T47D (cell line): ENCODE data around the gene POU2F1.

Experiments
- DNase-seq, 2 experiments: peaks; one replicate each; pipeline versions ENCODE4 v3.0.0 to v3.0.0-alpha.2; 2011 to 2012; ENCODE audit warnings: low read depth in 1 of 2, low spot score in 1 of 2
- JUND ChIP-seq: IDR thresholded peaks from 2 replicates; pipeline ENCODE4 v1.6.1; 2012; ENCODE audit warnings: low read depth
- in situ Hi-C: cut with HindIII; loops from 2 replicates; pipeline ENCODE4 v1.10.0; 2016; ENCODE audit warnings: low sequenced_read_pairs, low pct_unique_long_range_greater_than_20kb

Gene POU2F1

DNA sequence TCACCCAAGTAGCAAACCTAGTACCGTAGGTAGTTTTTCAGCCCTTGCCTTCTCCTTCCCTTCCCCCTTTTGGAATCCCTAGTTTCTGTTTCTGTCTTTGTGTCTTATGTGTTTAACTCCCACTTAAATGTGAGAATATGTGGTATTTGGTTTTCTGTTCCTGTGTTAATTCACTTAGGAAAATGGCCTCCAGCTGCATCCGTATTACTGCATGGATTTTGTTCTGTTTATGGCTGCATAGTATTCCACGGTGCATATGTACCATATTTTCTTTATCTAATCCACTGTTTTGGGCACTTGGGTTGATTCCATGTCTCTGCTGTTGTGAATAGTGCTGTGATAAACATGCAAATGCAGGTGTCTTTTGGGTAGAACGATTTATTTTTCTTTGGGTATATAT is 138.6 kb downstream of the POU2F1 start:
- no peak for TF ChIP-seq JUND
- no peak for DNase-seq
- in situ Hi-C loops: no loop called here

- DNase-seq: no peak
- in situ Hi-C loops: no loop called here
Measured at GRCh38 chr1:167360120-167360519, 139.4 kb downstream of the POU2F1 start.

DNA sequence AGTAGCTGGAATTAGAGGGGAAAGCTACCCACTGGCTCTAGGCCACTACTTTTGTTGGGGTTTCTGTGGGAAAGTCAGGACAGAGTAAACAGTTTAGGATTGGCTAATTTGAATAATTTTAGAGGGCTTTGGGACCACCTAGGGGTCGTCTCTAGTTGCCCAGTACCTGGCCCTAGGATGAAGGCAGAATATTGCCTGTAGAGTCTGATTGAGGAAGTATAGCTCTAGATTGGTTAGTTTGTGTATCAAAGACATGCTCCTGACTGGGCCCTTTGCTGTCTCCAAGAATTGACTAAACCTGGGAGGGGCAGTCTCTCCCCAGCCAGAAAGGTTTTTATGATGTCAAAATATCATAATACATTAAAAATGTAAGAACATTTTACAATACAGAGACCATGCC is 142.0 kb downstream of the POU2F1 start:
- in situ Hi-C loops: no loop called here
- DNase-seq: no peak
- TF ChIP-seq JUND: no peak

More at GRCh38 chr1:167360120-167360519, 139.4 kb downstream of the POU2F1 start:
- TF ChIP-seq JUND: no peak

DNA sequence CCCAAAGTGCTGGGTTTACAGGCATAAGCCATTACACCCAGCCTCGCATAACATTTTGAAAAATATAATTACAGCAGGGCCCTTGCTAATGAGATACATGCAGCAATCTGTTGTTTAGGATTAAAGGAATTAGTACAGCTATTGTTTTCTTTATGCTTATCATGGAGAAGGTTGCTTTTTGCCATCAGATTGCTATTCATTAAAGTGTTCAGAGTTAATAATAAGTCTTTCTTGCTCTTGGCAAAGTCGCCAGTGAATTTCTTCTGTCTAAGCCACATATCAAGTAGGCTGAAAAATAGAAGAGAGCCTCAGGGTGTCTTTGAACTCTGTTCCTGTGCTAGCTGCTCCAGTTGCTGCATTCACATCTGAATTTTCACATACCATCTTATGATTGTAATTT is 144.1 kb downstream of the POU2F1 start:
- in situ Hi-C loops: no loop called here
- DNase-seq: no peak
- TF ChIP-seq JUND: no peak

DNA sequence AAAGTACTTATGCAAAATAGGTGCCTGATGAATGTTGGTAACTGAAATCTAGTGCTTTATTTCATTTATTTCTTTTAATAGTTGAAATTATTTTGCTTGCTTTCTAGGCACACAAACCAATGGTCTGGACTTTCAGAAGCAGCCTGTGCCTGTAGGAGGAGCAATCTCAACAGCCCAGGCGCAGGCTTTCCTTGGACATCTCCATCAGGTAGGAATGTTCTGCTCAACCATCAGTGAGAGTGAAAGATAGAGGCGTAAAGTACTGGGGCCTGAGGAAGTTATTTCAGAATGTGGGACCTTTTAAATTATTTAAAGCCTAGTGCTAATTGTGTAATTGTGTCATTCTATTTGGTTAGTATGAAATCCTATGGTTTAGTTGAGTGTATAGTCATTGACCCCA is 144.7 kb downstream of the POU2F1 start:
- in situ Hi-C loops: no loop called here
- DNase-seq: no peak
- TF ChIP-seq JUND: no peak

- in situ Hi-C loops: no loop called here
- no peak for DNase-seq
Measured at GRCh38 chr1:167367705-167368104, 147.0 kb downstream of the POU2F1 start.

DNA sequence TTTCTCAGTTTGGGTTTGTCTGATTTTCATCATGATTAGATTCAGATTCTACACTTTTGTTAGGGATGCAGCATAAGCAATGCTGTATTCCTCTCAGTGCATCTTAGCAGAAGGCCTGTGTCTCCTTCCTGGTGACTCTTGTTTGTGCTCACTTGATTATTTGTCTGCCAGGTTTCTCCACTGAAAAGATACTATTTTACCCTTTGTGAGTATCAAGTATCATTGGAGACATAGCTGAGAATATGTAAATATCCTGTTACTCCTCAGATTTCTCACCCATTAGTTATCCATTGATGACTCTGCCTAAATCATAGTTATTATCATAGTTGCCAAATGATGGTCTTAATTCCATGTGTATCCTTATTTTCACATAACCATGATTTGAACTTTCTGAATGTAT is 148.5 kb downstream of the POU2F1 start:
- TF ChIP-seq JUND: no peak
- in situ Hi-C loops: no loop called here
- no peak for DNase-seq

More at GRCh38 chr1:167367705-167368104, 147.0 kb downstream of the POU2F1 start:
- TF ChIP-seq JUND: no peak

DNA sequence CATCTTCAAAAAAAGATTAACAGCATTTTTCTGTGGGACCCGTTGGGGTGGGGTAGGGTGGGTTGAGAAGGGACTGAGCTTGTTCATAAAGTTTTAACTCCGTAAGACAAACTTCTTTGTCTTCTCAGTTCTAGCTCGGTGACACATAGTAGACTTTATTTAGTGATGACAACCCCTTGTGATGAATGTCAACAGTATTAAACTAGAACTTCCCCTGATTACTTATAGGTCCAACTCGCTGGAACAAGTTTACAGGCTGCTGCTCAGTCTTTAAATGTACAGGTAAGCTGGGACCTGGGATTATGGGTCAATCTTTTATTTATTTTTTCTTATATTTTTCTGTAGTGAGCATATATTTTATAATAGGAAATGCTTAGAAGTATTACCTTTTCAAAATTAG is 149.2 kb downstream of the POU2F1 start:
- DNase-seq: no peak
- in situ Hi-C loops: no loop called here
- no peak for TF ChIP-seq JUND

- no peak for TF ChIP-seq JUND
- no peak for DNase-seq
- in situ Hi-C loops: no loop called here
Measured at GRCh38 chr1:167371030-167371429, 150.3 kb downstream of the POU2F1 start.

GRCh38 chr1:167373398-167373797 is 152.7 kb downstream of the POU2F1 start:
- no peak for TF ChIP-seq JUND
- in situ Hi-C loops: no loop called here
- DNase-seq: no peak

DNA sequence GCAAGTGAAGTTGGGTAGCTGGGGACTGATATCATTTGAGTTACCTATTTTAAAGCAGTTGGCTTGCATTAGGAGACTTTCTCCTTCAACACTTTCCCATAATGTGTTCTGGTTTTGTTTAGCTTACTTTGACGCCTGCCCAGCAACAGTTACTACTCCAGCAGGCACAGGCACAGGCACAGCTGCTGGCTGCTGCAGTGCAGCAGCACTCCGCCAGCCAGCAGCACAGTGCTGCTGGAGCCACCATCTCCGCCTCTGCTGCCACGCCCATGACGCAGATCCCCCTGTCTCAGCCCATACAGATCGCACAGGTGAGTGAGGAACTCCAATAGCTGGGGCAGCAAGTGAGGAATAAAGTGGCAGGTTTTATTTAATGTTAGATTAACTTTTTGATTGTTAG is 153.3 kb downstream of the POU2F1 start:
- no peak for DNase-seq
- in situ Hi-C loops: no loop called here
- TF ChIP-seq JUND: no peak

DNA sequence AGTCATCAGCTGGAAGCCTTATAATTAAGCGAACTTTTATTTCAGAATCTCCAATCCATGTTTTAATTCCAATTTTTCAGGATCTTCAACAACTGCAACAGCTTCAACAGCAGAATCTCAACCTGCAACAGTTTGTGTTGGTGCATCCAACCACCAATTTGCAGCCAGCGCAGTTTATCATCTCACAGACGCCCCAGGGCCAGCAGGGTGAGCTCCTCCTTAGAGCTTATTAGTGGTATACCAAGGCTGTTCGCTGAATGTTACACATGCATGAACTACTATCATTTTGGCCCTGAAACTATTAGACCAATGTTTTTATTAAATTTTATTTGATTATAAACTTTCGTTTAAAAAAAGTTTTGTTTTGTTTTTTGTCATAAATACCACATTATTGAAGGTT is 155.3 kb downstream of the POU2F1 start:
- DNase-seq: no peak
- in situ Hi-C loops: no loop called here
- TF ChIP-seq JUND: no peak

GRCh38 chr1:167387251-167387910 is 166.7 kb downstream of the POU2F1 start:
- TF ChIP-seq JUND: no peak
- in situ Hi-C loops: no loop called here
- no peak for DNase-seq

GRCh38 chr1:167388976-167389375 is 168.3 kb downstream of the POU2F1 start:
- in situ Hi-C loops: no loop called here
- DNase-seq: no peak
- no peak for TF ChIP-seq JUND

GRCh38 chr1:167392200-167392696 is 171.6 kb downstream of the POU2F1 start:
- no peak for DNase-seq
- TF ChIP-seq JUND: no peak
- in situ Hi-C loops: no loop called here
